Heart left ventricle (tissue), 16 donors: ENCODE measurements around the gene BNC2. TPM values are rescaled to one million over a fixed set of nuclear protein-coding genes. Genes with fewer than 3 reads are reported as not detected.

ENCODE experiments used
- ATAC-seq, 4 donors: fragments of 200-7000 bp; cut with Tn5 transposase; one replicate each; pipeline ENCODE4 v1.9.1; 2020 to 2022; ENCODE audit warnings: moderate library complexity in 4 of 4, mild to moderate bottlenecking in 3 of 4, moderate number of reproducible peaks in 1 of 4
- DNase-seq, 5 donors: peaks; one replicate each; pipeline ENCODE4 v3.0.0-alpha.2; 2020
- H3K27ac ChIP-seq, 12 donors: fragments of 200-600 bp; sonication (generic) in 4 of 12; one replicate each; pipeline versions ENCODE4 v1.5.0 to v1.8.0; 2016 to 2022; ENCODE audit warnings: mild to moderate bottlenecking in 2 of 12
- H3K27me3 ChIP-seq, 9 donors: fragments of 200-600 bp; sonication (generic) in 2 of 9; one replicate each; pipeline versions ENCODE4 v1.5.1 to v1.8.0; 2016 to 2022; ENCODE audit warnings: mild to moderate bottlenecking in 3 of 9
- H3K36me3 ChIP-seq, 9 donors: fragments of 200-600 bp; sonication (generic) in 2 of 9; one replicate each; pipeline versions ENCODE4 v1.5.0 to v1.8.0; 2018 to 2022; ENCODE audit warnings: mild to moderate bottlenecking in 2 of 9
- H3K4me1 ChIP-seq, 12 donors: fragments of 200-600 bp; sonication (generic) in 4 of 12; one replicate each; pipeline versions ENCODE4 v1.5.0 to v1.8.0; 2016 to 2022; ENCODE audit warnings: mild to moderate bottlenecking in 3 of 12
- H3K4me3 ChIP-seq, 12 donors: fragments of 200-600 bp; sonication (generic) in 4 of 12; one replicate each; pipeline versions ENCODE4 v1.5.0 to v1.8.0; 2017 to 2022; ENCODE audit warnings: mild to moderate bottlenecking in 9 of 12, moderate library complexity in 4 of 12
- H3K9me3 ChIP-seq, 12 donors: fragments of 200-600 bp; sonication (generic) in 4 of 12; one replicate each; pipeline versions ENCODE4 v1.5.0 to v1.8.0; 2016 to 2022; ENCODE audit warnings: mild to moderate bottlenecking in 1 of 12
- CTCF ChIP-seq, 12 donors: fragments of 200-600 bp; sonication (generic) in 4 of 12; IDR thresholded peaks; one replicate each; pipeline versions ENCODE4 v1.5.0 to v1.8.0; 2018 to 2022; ENCODE audit warnings: antibody characterized with exemption in 12 of 12, mild to moderate bottlenecking in 5 of 12
- POLR2A ChIP-seq, 2 donors: fragments of 450-650 bp; IDR thresholded peaks; one replicate each; pipeline ENCODE4 v1.6.1; 2017; ENCODE audit warnings: antibody characterized with exemption in 2 of 2, mild to moderate bottlenecking in 2 of 2, moderate library complexity in 2 of 2
- WGBS, 4 donors: extraction: QIAGEN DNeasy Blood & Tissue Kit in 2 of 4; methylation state at CpG; one replicate each; pipeline versions ENCODE4 v1.1.5 to v1.1.7; 2013 to 2018; 5-methylcytosine and 5-hydroxymethylcytosine counted together
- intact Hi-C, 10 donors: fragments of 100-400 bp; cut with DNase I; formaldehyde crosslinking; loops; one replicate each; pipeline versions ENCODE4 v1.11.1 to v1.14.2; 2022
- polyA plus RNA-seq, 2 donors: library from polyadenylated mRNA; stranded (reverse); fragments of 200-250 nt; gene quantifications; one replicate each; pipeline ENCODE4 v1.2.3, GENCODE V29; 2013
- total RNA-seq, 9 donors: library from RNA; depleted of rRNA in 2 of 9; stranded (reverse); fragments of >200 nt in 2 of 9; fragmentation: NEBNext Ultra II Directional in 3 of 9; extraction: Animal tissue kit (Norgen Biotek cat#: 25700) in 3 of 9; gene quantifications; one replicate each; pipeline versions ENCODE4 v1.1.0 to v1.2.4, GENCODE V29; 2016 to 2023
- donor health status: ischemic (EF 13 %, LVEDD 7.1; RV severe dilation, severe dysfunction).
- donor health status: healthy with polysubstance abuse.
- donor health status: DM: no; HTN: yes; CAD: no.
- donor health status: DM: no; HTN: no; CAD: no.
- donor health status: ischemic (EF 25% LVEDD 6.9; RV normal size, moderate dysfunction).
- donor health status: ischemic (EF 25% LVEDD 5.7; RV mildly dilated, moderate dysfunction).
- donor health status: healthy.
- donor health status: DM: yes; HTN: yes; CAD: no.
- donor health status: ischemic (EF 35%, LVEDD 5.7; RV mildly dilated, moderate dysfunction).
- donor health status: nonischemic (EF 11% LVEDD 7.7; RV severe dilation, severe dysfunction).
- donor health status: DM: yes; HTN: yes; CAD: no.
- donor health status: PGD.
- donor health status: ischemic (EF 29% LVEDD 5.4; RV normal size, mild dysfunction).
- donor health status: nonischemic (EF 23%, LVEDD 6.1; RV moderate dilation, normal function).

BNC2 gene
- total and polyA plus RNA-seq, 11 donors: 0.38 to 27.1 (median 3.8) TPM

- Histone ChIP-seq H3K36me3 (no peaks in the 10 kb centered on the region), H3K27ac (no peak overlapping the region), H3K27me3 (no peaks in the 10 kb centered on the region), H3K4me1 (no peaks in the 10 kb centered on the region), H3K4me3 (no peak overlapping the region), H3K9me3 (no peaks in the 10 kb centered on the region)
- 65 to 72% (median 70%) methylated on average over 8 of the region's 8 CpGs for WGBS, 4 donors
- no peak for TF ChIP-seq POLR2A (IDR thresholded peaks at IDR 0.05)
- TF ChIP-seq CTCF (IDR thresholded peaks at IDR 0.05): no peak
- DNase-seq (no peak), ATAC-seq (no peak)
- intact Hi-C loops: no loop called here
Measured at GRCh38 chr9:16803648-16804047, 66.8 kb downstream of the BNC2 start.

- TF ChIP-seq POLR2A (IDR thresholded peaks at IDR 0.05): no peak
- no peak for TF ChIP-seq CTCF (IDR thresholded peaks at IDR 0.05)
- Histone ChIP-seq H3K36me3 (no peaks in the 10 kb centered on the region), H3K27ac (no peak overlapping the region), H3K4me1 (no peaks in the 10 kb centered on the region), H3K9me3 (no peaks in the 10 kb centered on the region), H3K27me3 (no peaks in the 10 kb centered on the region), H3K4me3 (no peak overlapping the region)
- no peak for ATAC-seq
- no peak for DNase-seq
- WGBS, 4 donors: 76 to 82% (median 79%) methylated on average over 10 of the region's 10 CpGs
- intact Hi-C loops: no loop called here
Measured at GRCh38 chr9:16801871-16802466, 68.5 kb downstream of the BNC2 start.

- WGBS, 4 donors: 73 to 76% (median 74%) methylated on average over 5 of the region's 5 CpGs
- intact Hi-C loops: loop anchor here in 2 of 10 donors (10.0 kb wide), 2 partner anchors 58 to 382 kb away; no protein-coding TSS in a partner anchor
Measured at GRCh38 chr9:16796304-16796825, 74.1 kb downstream of the BNC2 start.

More at GRCh38 chr9:16796304-16796825, 74.1 kb downstream of the BNC2 start:
- TF ChIP-seq POLR2A (IDR thresholded peaks at IDR 0.05) (no peak), CTCF (IDR thresholded peaks at IDR 0.05) (no peak)
- Histone ChIP-seq H3K27me3 (no peaks in the 10 kb centered on the region), H3K4me1 (peaks cover 0 to 16% (median 2%) of the 10 kb centered on the region in 12 donors), H3K27ac (peak overlapping the region in 1 of 12 donors; percentile 47), H3K9me3 (no peaks in the 10 kb centered on the region), H3K4me3 (no peak overlapping the region), H3K36me3 (no peaks in the 10 kb centered on the region)
- ATAC-seq: no peak
- no peak for DNase-seq
